GM10847 (cell line): ENCODE data around the gene TP53.
A peak's percentile ranks its signal among the peaks of the same experiment; 100 is the strongest.

Experiments
- POLR2A ChIP-seq: IDR thresholded peaks from 2 replicates; pipeline ENCODE4 v1.6.1; 2011; ENCODE audit not compliant: insufficient read length; ENCODE audit errors: extremely low read depth

The TP53 gene

GRCh38 chr17:7687072-7687907 lies at the start of gene TP53:
TP53 (minus strand) TSS chr17:7687490; CDS start chr17:7676594, 10,896 bp downstream.
- peak; percentile 96 for TF ChIP-seq POLR2A

DNA sequence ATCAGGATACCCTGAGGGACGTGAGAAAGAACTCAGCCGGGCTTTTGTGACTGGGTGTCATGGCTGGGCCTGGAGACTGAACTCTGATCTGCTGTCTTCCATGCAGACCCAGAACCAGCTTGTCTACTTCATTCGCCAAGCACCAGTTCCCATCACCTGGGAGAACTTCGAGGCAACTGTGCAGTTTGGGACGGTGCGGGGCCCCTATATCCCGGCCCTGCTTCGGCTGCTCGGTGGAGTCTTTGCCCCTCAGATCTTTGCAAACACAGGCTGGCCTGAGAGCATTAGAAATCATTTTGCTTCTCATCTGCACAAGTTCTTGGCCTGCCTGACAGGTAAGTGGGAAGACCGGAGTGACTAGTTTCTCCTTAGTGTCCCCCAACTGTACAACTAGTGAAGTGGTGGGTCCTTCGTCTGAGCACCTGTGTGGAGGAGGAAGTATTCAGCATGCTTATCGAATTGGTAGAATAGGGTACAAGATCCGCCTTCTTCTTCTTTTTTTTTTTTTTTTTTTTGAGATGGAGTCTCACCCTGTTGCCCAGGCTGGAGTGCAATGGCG lies 45.8 kb upstream of the TP53 start:
- no peak for TF ChIP-seq POLR2A

GRCh38 chr17:7729816-7730215 lies 42.5 kb upstream of the TP53 start:
- TF ChIP-seq POLR2A: no peak

GRCh38 chr17:7727886-7728285 lies 40.6 kb upstream of the TP53 start:
- no peak for TF ChIP-seq POLR2A

DNA sequence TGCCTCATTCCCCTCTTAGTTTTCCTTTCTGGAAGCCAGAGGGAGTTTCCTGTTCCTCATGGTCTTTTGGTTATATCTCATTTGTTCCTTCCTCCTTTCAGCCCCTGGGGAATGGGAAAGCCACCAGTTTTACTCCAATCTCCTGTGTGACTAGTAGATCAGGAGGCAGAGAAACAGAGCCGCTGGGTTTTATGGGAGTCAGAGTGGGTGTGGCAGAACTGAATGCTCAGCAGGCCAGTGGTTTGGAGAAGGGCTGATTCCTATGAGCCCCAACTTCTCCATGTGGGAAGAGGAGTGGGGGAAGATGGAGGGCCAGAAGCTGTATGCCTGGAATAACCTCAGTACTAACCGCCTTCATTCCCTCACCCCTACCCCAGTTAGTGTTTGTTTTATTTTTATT lies 34.3 kb upstream of the TP53 start:
- no peak for TF ChIP-seq POLR2A

DNA sequence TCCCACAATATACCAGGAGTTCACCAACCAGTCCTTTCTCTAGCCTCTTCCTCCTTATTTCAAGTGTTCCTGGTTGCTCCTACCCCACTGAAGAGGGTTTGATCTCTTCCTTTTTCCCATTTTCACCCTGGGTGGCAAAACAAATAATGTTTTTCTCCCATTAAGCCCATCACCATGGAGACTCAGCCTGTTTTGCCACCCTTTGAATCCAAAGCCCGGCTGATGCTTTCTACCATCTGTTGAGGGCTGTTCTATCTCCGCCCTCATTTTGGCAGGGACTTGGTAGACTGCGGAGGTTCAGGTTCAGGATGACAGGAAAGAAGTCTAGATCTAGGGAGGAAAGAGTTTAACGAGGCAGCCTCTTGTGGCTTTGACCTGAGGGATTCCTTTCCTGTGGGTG lies 32.8 kb upstream of the TP53 start:
- no peak for TF ChIP-seq POLR2A

GRCh38 chr17:7719661-7720060 lies 32.4 kb upstream of the TP53 start:
- TF ChIP-seq POLR2A: no peak

- TF ChIP-seq POLR2A: no peak
Measured at GRCh38 chr17:7717756-7718350, 30.6 kb upstream of the TP53 start.

DNA sequence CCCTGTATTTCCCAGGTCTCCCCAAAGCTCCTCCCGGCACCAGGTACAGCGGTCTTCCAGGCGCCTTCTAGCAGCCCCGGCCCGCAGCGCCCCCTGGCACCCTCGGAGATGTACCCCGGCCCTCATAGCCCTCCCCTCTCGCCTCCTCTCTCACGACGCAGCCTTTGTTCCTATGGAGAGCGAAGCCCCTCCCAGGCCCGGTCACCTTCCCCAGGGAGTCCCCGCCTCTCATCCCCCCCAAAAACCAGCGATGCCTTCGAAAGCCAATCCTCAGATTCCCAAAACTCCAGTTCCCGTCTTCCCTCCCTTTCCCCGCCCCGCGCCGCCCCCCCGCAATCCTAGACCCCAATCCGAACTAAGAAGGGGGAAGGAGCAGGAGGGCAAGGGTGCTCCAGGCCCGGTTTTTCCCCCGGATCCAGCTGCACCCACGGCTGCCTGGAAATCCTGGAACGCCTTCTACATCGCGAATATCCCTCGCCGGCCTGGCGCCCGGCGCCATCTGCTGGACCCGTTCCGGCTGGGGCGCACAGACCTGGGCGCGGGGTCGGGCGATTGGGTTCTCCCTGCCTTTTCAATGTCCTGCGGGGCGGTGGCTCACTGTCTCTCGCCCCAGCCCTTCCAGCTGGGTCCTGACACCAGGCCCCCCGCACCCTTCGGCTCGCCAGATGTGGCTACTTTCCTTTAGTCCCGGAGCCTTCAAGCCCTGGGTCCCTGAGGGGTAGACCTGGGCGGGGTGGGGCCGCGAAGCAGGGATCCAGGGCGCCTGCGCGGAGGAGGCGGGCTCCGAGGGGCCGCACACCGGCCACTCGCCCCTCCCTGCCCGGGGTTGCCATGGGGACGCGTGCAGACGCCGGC lies 29.8 kb upstream of the TP53 start, which contains the start of gene DNAH2:
Gene DNAH2, plus strand, starts transcription at position 844 of the 855 bp plus-strand sequence. CDS start 1,991 bp downstream, outside the sequence.
- no peak for TF ChIP-seq POLR2A

DNA sequence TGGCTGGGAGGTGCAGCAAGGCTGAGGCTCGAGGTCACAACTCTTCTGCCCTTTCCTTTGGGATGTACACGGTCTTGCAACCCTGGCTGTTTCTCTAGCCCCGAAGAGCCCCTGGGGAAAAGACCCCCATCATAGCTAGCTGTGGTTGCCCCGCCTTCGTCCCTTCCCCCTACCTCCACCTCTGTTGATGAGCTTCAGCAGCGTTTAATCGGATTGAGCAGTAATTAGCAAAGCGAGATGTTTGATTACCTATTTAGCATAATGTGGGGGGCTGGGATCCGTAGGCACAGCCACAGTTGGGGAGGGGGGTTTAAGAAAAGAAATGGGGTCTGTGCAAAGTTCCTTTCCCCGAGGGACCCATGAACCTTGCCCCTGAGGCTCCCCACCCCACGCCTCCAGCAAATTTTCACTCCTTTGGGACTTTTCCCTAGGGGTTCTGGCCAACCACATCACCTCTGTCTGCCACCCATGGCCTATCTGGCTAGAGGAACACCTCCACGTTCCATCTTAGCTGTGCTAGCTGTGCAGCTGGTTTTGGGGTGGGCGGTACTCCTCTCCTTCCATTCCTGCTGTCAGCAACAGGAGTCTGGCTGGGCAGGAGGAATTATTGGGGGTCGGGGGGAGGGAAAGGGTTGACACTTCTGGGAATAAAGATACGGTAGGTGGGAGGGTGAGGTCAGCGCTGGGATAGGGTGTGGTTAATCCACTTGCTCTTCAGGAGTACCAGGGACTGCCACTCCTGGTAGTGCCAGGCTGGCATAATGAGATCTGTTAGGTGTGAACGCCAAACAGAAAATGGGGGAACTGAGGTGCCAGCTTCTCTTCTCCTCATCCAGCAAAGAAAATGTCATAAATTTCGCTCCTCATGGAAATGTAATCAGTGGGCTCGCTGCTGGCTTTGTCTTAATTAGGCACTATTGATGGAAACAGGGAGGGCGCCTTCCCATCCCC lies 28.9 kb upstream of the TP53 start:
- TF ChIP-seq POLR2A: no peak

DNA sequence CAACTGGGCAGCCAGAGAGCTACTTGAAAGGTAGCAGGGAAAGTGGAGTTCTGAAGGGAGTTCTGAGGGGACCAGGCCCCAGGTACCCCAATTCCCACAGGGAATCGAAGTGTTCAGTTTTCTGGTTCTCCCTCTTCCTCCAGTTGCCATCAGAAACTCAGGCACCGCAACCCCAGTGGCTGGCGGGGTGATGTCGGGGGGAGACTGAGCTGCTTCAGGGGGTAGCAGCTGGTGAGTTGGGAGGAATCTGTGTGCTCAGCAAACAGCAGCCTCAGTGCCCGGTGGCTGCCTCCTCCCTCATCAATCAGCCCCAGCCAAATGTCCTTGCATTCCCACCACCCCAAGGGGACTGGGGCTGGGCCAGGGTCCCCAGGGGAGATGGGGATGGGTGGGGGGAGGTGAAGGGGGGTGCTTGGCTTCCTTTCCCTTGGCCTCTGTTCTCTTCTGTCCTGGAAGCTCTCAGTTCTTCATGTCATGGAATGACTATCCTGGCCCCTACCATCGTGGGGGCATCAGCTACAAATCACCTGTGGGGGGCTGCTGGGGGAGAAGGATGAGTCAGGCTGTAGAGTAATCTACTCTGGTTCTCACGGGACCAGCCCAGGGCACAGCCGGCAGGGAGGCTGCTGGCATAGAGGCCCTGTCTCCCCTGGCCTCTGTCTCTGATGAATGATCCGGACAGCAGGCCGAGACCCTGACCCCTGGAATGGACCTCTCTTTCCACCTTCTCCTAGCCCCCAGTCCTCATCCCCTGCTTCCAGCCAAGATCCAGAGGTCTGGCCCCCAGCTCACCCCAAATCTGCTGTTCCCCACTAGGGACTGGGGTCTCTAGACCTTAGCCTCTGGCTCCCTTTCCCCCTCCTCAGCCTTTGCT lies 27.7 kb upstream of the TP53 start:
- TF ChIP-seq POLR2A: no peak

GRCh38 chr17:7713782-7714181 lies 26.5 kb upstream of the TP53 start:
- no peak for TF ChIP-seq POLR2A

DNA sequence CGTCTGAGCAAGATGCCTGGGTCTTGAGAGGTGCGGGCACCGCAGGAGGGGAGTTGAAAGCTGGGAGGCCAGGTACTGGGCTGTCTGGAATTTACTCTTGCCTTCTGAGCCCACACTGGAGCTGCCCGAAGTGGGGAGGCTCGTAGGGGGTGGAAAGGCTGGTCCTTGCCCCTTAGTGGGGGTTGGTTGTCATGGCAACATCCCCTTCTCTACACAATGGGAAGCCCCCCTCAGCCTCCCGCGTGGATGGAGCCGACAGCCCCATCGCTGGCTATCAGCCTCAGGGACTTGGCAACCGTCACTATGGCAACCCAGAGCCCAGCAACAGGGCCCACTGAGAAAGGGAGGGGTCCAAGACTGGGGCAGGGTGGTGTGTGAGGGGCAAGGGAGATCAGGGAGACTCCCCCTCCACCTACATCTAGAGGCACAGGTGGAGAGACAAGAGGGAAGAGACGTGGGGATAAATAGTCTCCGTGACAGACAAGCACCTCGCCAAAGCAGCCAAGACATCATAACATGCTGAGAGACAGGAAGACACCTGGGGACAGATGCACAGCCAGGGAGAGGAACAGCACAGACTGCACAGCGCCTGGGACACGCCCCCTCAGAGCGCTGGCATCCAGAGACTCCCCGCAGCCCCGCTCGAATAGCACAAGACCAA lies 25.0 kb upstream of the TP53 start:
- no peak for TF ChIP-seq POLR2A
